ENCODE measurements around the gene KCP.

- no peak for TF ChIP-seq POLR2AphosphoS5 (IDR thresholded peaks at IDR 0.05; ENCODE audit: borderline replicate concordance, low read depth, low read length)
- TF ChIP-seq EZH2 (IDR thresholded peaks at IDR 0.05): no peak
These were observed 33.3 kb downstream of the KCP start for GRCh38 chr7:128876978-128877755.
